Smooth muscle cell (in vitro differentiated cells): Measurements from ENCODE around the gene TAS2R13. TPM values are rescaled to one million over a fixed set of nuclear protein-coding genes. Genes with fewer than 3 reads are reported as not detected.

ENCODE experiments used
- DNase-seq: peaks from one replicate; lab custom pipeline; 2025; ENCODE audit not compliant: unreplicated experiment; lab: John Stamatoyannopoulos, UW
- H2AFZ ChIP-seq: fragments of 200-600 bp; sonication (generic); 2 replicates; pipeline ENCODE4 v1.6.0; 2016; ENCODE audit warnings: antibody characterized with exemption, low read depth, mild to moderate bottlenecking
- H3F3A ChIP-seq: fragments of 200-600 bp; sonication (generic); 2 replicates; pipeline ENCODE4 v1.6.0; 2017; ENCODE audit warnings: antibody characterized with exemption, low read depth
- H3K27ac ChIP-seq: fragments of 200-600 bp; sonication (generic); 2 replicates; pipeline ENCODE4 v1.5.1; 2016; ENCODE audit warnings: low read depth, mild to moderate bottlenecking
- H3K27me3 ChIP-seq: fragments of 200-600 bp; sonication (generic); 2 replicates; pipeline ENCODE4 v1.6.1; 2016; ENCODE audit warnings: low read depth, mild to moderate bottlenecking
- H3K36me3 ChIP-seq: fragments of 200-600 bp; sonication (generic); 2 replicates; pipeline ENCODE4 v1.5.1; 2016; ENCODE audit warnings: low read depth
- H3K4me1 ChIP-seq: fragments of 200-600 bp; sonication (generic); 2 replicates; pipeline ENCODE4 v1.5.1; 2016; ENCODE audit warnings: low read depth
- H3K4me2 ChIP-seq: fragments of 200-600 bp; sonication (generic); 2 replicates; pipeline ENCODE4 v1.6.0; 2016; ENCODE audit warnings: mild to moderate bottlenecking
- H3K4me3 ChIP-seq: fragments of 200-600 bp; sonication (generic); 2 replicates; pipeline ENCODE4 v1.5.1; 2016; ENCODE audit warnings: mild to moderate bottlenecking
- H3K79me2 ChIP-seq: fragments of 200-600 bp; sonication (generic); 2 replicates; pipeline ENCODE4 v1.6.0; 2016; ENCODE audit warnings: low read depth, mild to moderate bottlenecking
- H3K9ac ChIP-seq: fragments of 200-600 bp; sonication (generic); 2 replicates; pipeline ENCODE4 v1.6.0; 2016; ENCODE audit warnings: low read depth
- H3K9me3 ChIP-seq: fragments of 200-600 bp; sonication (generic); replicated peaks from 2 replicates; pipeline ENCODE4 v1.5.1; 2016; ENCODE audit warnings: low read depth
- H4K20me1 ChIP-seq: fragments of 200-600 bp; sonication (generic); 2 replicates; pipeline ENCODE4 v1.6.0; 2016; ENCODE audit warnings: low read depth
- CTCF ChIP-seq: fragments of 200-600 bp; sonication (generic); IDR thresholded peaks from 2 replicates; pipeline ENCODE4 v1.5.1; 2017; ENCODE audit warnings: borderline replicate concordance, mild to moderate bottlenecking, antibody characterized with exemption; ENCODE audit not compliant: insufficient read depth, poor library complexity, severe bottlenecking
- WGBS: methylation state at CpG from one replicate; pipeline ENCODE4 v1.1.7; 2016; ENCODE audit warnings: low lambda C conversion rate; 5-methylcytosine and 5-hydroxymethylcytosine counted together
- polyA plus RNA-seq: library from polyadenylated mRNA; unstranded; fragments of >200 nt; fragmentation: Nextera tagmentation; extraction: Ambion mirVana; gene quantifications from 2 replicates; pipeline ENCODE4 v1.2.1, GENCODE V29; 2016
- total RNA-seq: library from RNA; depleted of rRNA; stranded (reverse); fragments of >200 nt; gene quantifications from 2 replicates; pipeline ENCODE4 v1.2.3, GENCODE V29; 2014

The TAS2R13 gene
- total and polyA plus RNA-seq, 2 experiments from 2014 or later, result 1.8 TPM; not detected in 1

GRCh38 chr12:10867381-10867780, 42.0 kb downstream of the TAS2R13 start:
- peaks cover 7% of the 10 kb centered on the region for H3K36me3 ChIP-seq
- H3K4me3 ChIP-seq, result no peak overlapping the region
- H4K20me1 ChIP-seq, result no peaks in the 10 kb centered on the region
- no peaks in the 10 kb centered on the region for H3K9me3 ChIP-seq
- no peak overlapping the region for H3K27ac ChIP-seq
- no peaks in the 10 kb centered on the region for H3K79me2 ChIP-seq
- no peak overlapping the region for H3K4me2 ChIP-seq
- no peak for TF ChIP-seq CTCF
- WGBS, result 89% methylated on average over 2 of the region's 2 CpGs
- no peak for DNase-seq
- no peaks in the 10 kb centered on the region for H3K4me1 ChIP-seq
- H3K27me3 ChIP-seq, result no peaks in the 10 kb centered on the region
- H3K9ac ChIP-seq, result no peak overlapping the region
- H3F3A ChIP-seq, result no peaks in the 10 kb centered on the region
- no peak overlapping the region for H2AFZ ChIP-seq

GRCh38 chr12:10863512-10864218, 45.7 kb downstream of the TAS2R13 start:
- Histone ChIP-seq H3K4me2 (no peak overlapping the region), H3K9me3 (no peaks in the 10 kb centered on the region), H3F3A (no peaks in the 10 kb centered on the region), H2AFZ (no peak overlapping the region), H4K20me1 (no peaks in the 10 kb centered on the region), H3K27ac (no peak overlapping the region), H3K9ac (no peak overlapping the region), H3K4me3 (no peak overlapping the region), H3K27me3 (no peaks in the 10 kb centered on the region), H3K36me3 (peaks cover 7% of the 10 kb centered on the region), H3K79me2 (no peaks in the 10 kb centered on the region), H3K4me1 (no peaks in the 10 kb centered on the region)
- TF ChIP-seq CTCF, result no peak
- 97% methylated on average over 2 of the region's 2 CpGs for WGBS
- DNase-seq, result no peak

GRCh38 chr12:10861366-10861765, 48.0 kb downstream of the TAS2R13 start:
- H3K27me3 ChIP-seq, result no peaks in the 10 kb centered on the region
- H3K9ac ChIP-seq, result no peak overlapping the region
- H3K36me3 ChIP-seq, result peaks cover 15% of the 10 kb centered on the region
- peaks cover 12% of the 10 kb centered on the region for H3K9me3 ChIP-seq
- no peaks in the 10 kb centered on the region for H3F3A ChIP-seq
- no peaks in the 10 kb centered on the region for H3K4me1 ChIP-seq
- no peaks in the 10 kb centered on the region for H4K20me1 ChIP-seq
- H3K79me2 ChIP-seq, result no peaks in the 10 kb centered on the region
- H3K4me3 ChIP-seq, result no peak overlapping the region
- no peak for DNase-seq
- 89% methylated on average over 2 of the region's 2 CpGs for WGBS
- no peak overlapping the region for H3K27ac ChIP-seq
- TF ChIP-seq CTCF, result no peak
- H3K4me2 ChIP-seq, result no peak overlapping the region
- no peak overlapping the region for H2AFZ ChIP-seq

Other genes with a start within 250 kb of the TAS2R13 start
- gene STYK1, start 235.5 kb downstream of the TAS2R13 start, total RNA-seq, result 0.85 and 1.2 TPM in 2 replicates
- gene STYK1, start 235.5 kb downstream of the TAS2R13 start, polyA plus RNA-seq, result 0.24 and 0.30 TPM in 2 replicates
- 93.5 and 129 TPM in 2 replicates for gene YBX3, start 186.2 kb downstream of the TAS2R13 start, total RNA-seq
- gene YBX3, start 186.2 kb downstream of the TAS2R13 start, polyA plus RNA-seq, result 188 and 237 TPM in 2 replicates
- gene TAS2R7, start 106.9 kb downstream of the TAS2R13 start, total RNA-seq, result 1.4 TPM in 1 of 2 replicates, not detected in the other
- not detected in 2 replicates for gene TAS2R7, start 106.9 kb downstream of the TAS2R13 start, polyA plus RNA-seq
- gene TAS2R8, start 102.3 kb downstream of the TAS2R13 start, total RNA-seq, result 0.13 and 0.90 TPM in 2 replicates
- gene TAS2R8, start 102.3 kb downstream of the TAS2R13 start, polyA plus RNA-seq, result not detected in 2 replicates
- gene TAS2R9, start 99.4 kb downstream of the TAS2R13 start, total RNA-seq, result 0.81 and 1.8 TPM in 2 replicates
- gene TAS2R9, start 99.4 kb downstream of the TAS2R13 start, polyA plus RNA-seq, result 0.44 TPM in 1 of 2 replicates, not detected in the other
- 3.2 and 8.4 TPM in 2 replicates for gene TAS2R10, start 83.2 kb downstream of the TAS2R13 start, total RNA-seq
- gene TAS2R10, start 83.2 kb downstream of the TAS2R13 start, polyA plus RNA-seq, result 0.50 and 1.6 TPM in 2 replicates
- 6.7 and 65.0 TPM in 2 replicates for gene PRR4, start 60.1 kb downstream of the TAS2R13 start, total RNA-seq
- gene PRR4, start 60.1 kb downstream of the TAS2R13 start, polyA plus RNA-seq, result 2.7 and 4.2 TPM in 2 replicates
- 12.0 and 14.7 TPM in 2 replicates for gene PRH1, start 25.3 kb downstream of the TAS2R13 start, total RNA-seq
- gene PRH1, start 25.3 kb downstream of the TAS2R13 start, polyA plus RNA-seq, result 12.5 and 12.9 TPM in 2 replicates
- gene PRH2, start 19.7 kb upstream of the TAS2R13 start, total RNA-seq, result not detected in 2 replicates
- 0.33 TPM in 1 of 2 replicates, not detected in the other for gene PRH2, start 19.7 kb upstream of the TAS2R13 start, polyA plus RNA-seq
- gene TAS2R14, start 29.7 kb upstream of the TAS2R13 start, total RNA-seq, result 5.8 and 7.1 TPM in 2 replicates
- gene TAS2R14, start 29.7 kb upstream of the TAS2R13 start, polyA plus RNA-seq, result 1.2 and 2.5 TPM in 2 replicates
- gene TAS2R50, start 77.3 kb upstream of the TAS2R13 start, total RNA-seq, result 1.8 and 6.3 TPM in 2 replicates
- 0.78 TPM in 1 of 2 replicates, not detected in the other for gene TAS2R50, start 77.3 kb upstream of the TAS2R13 start, polyA plus RNA-seq
- gene TAS2R20, start 88.7 kb upstream of the TAS2R13 start, total RNA-seq, result 1.4 and 5.6 TPM in 2 replicates
- gene TAS2R20, start 88.7 kb upstream of the TAS2R13 start, polyA plus RNA-seq, result not detected in 2 replicates
- 2.3 and 3.8 TPM in 2 replicates for gene TAS2R19, start 113.1 kb upstream of the TAS2R13 start, total RNA-seq
- gene TAS2R19, start 113.1 kb upstream of the TAS2R13 start, polyA plus RNA-seq, result 0.24 and 0.26 TPM in 2 replicates
- gene TAS2R31, start 121.8 kb upstream of the TAS2R13 start, total RNA-seq, result 4.1 and 5.7 TPM in 2 replicates
- gene TAS2R31, start 121.8 kb upstream of the TAS2R13 start, polyA plus RNA-seq, result not detected in 2 replicates
- 3.6 and 5.2 TPM in 2 replicates for gene TAS2R46, start 152.7 kb upstream of the TAS2R13 start, total RNA-seq
- gene TAS2R46, start 152.7 kb upstream of the TAS2R13 start, polyA plus RNA-seq, result not detected in 2 replicates
- gene TAS2R43, start 182.8 kb upstream of the TAS2R13 start, total RNA-seq, result 0.45 TPM in 1 of 2 replicates, not detected in the other
- gene TAS2R43, start 182.8 kb upstream of the TAS2R13 start, polyA plus RNA-seq, result 0.35 TPM in 1 of 2 replicates, not detected in the other
- 2.2 and 3.9 TPM in 2 replicates for gene TAS2R30, start 225.1 kb upstream of the TAS2R13 start, total RNA-seq
- gene TAS2R30, start 225.1 kb upstream of the TAS2R13 start, polyA plus RNA-seq, result not detected in 2 replicates